HG02852 (cell line): ENCODE results near the gene RUNX3.
"Not testable (repeated sequence)": the region's sequence is repeated elsewhere in the genome, so short reads cannot be mapped to it uniquely, and the experiment has no call there.

Experiments
- ATAC-seq: cut with Tn5 transposase; IDR thresholded peaks from one replicate; pipeline ENCODE4 v1.9.1; 2021; ENCODE audit warnings: mild to moderate bottlenecking, moderate library complexity; ENCODE audit not compliant: unreplicated experiment

The RUNX3 gene

GRCh38 chr1:24914226-24915069, 15.6 kb downstream of the RUNX3 start:
- no peak for ATAC-seq

- no peak for ATAC-seq
Observed at GRCh38 chr1:24913616-24914225, 16.4 kb downstream of the RUNX3 start.

- ATAC-seq: no peak
Observed at GRCh38 chr1:24913274-24913604, 16.8 kb downstream of the RUNX3 start.

GRCh38 chr1:24912376-24913273, 17.5 kb downstream of the RUNX3 start:
- ATAC-seq: no peak

GRCh38 chr1:24911651-24912155, 18.4 kb downstream of the RUNX3 start:
- no peak for ATAC-seq

- no peak for ATAC-seq
Observed at GRCh38 chr1:24910751-24911650, 19.1 kb downstream of the RUNX3 start.

GRCh38 chr1:24910210-24910609, 19.9 kb downstream of the RUNX3 start:
- no peak for ATAC-seq

GRCh38 chr1:24909388-24909898, 20.6 kb downstream of the RUNX3 start:
- ATAC-seq: no peak

GRCh38 chr1:24908591-24909259, 21.4 kb downstream of the RUNX3 start:
- no peak for ATAC-seq

GRCh38 chr1:24907587-24908294, 22.3 kb downstream of the RUNX3 start:
- ATAC-seq: not testable (repeated sequence)

GRCh38 chr1:24906760-24907490, 23.2 kb downstream of the RUNX3 start:
- no peak for ATAC-seq

GRCh38 chr1:24905979-24906720, 23.9 kb downstream of the RUNX3 start:
- no peak for ATAC-seq

GRCh38 chr1:24905355-24905978, 24.6 kb downstream of the RUNX3 start:
- ATAC-seq: no peak

GRCh38 chr1:24904731-24905354, 25.2 kb downstream of the RUNX3 start:
- ATAC-seq: no peak

GRCh38 chr1:24903955-24904730, 25.9 kb downstream of the RUNX3 start:
- no peak for ATAC-seq

- ATAC-seq: no peak
Observed at GRCh38 chr1:24903560-24903954, 26.5 kb downstream of the RUNX3 start.
